A673 (cell line): ENCODE measurements around the gene OSBPL3.

ENCODE experiments used
- CTCF ChIP-seq: fragments of 300-800, 200-600 bp; sonication (generic); conservative IDR thresholded peaks from 2 replicates; pipeline ENCODE4 v1.5.1; 2017; ENCODE audit warnings: low read depth, mild to moderate bottlenecking, antibody characterized with exemption, low read length, moderate library complexity, mixed read lengths
- EZH2 ChIP-seq: fragments of 200-600 bp; sonication (generic); IDR thresholded peaks from 2 replicates; pipeline ENCODE4 v1.6.1; 2017; ENCODE audit warnings: borderline replicate concordance, low read depth, mild to moderate bottlenecking, mixed read lengths, antibody characterized with exemption, low read length; ENCODE audit not compliant: poor library complexity, severe bottlenecking

GRCh38 chr7:24834128-24834798, 145.7 kb downstream of the OSBPL3 start:
- no peak for TF ChIP-seq CTCF
- no peak for TF ChIP-seq EZH2
